ENCODE data around the gene CLRN1. TPM values are rescaled to one million over a fixed set of nuclear protein-coding genes. Genes with fewer than 3 reads are reported as not detected.

The CLRN1 gene
- total RNA-seq, 1 experiment from 2014 or later: not detected

DNA sequence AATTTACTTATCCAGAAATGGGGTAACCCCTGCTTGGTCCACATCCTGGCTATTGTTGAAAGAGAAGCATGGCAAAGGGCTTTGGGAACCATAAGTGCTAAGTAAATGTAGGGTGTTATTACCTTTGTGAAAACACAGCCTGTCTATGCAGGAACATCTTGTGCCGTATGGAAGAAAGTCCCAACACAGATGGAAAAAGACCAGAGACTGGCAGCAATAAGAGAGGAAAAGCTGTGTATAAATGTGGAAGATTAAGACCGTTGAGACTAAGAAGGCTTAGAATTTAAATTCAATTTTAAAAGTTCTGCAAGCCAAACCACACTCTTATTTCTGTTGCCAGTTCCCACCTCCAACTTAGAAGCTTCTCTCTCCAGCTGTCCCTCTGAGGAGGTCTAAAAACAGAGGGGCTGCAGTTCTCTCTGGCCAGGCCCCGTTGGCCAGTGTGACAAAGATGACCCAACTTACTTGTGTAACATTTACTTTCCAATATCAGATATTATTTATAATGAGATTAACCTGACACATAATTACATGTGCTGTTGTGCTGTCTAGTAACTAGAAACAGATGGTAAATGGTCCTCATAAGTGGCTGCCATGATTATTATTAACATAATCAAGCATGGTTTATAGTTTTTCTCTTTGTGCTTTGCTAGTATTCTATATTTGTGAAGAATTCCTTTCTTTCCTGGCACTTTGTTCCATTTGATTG is 74.3 kb downstream of the CLRN1 start:
- Mint-ChIP-seq H3K9me3 (ENCODE audit: low read depth, unreplicated experiment) (no peaks in the 10 kb centered on the region), H3K27me3 (ENCODE audit: unreplicated experiment) (peaks cover 94% of the 10 kb centered on the region), H3K4me1 (ENCODE audit: low read depth, unreplicated experiment) (no peaks in the 10 kb centered on the region), H3K36me3 (ENCODE audit: insufficient read depth, unreplicated experiment) (no peaks in the 10 kb centered on the region), H3K4me3 (ENCODE audit: low read depth, unreplicated experiment) (no peak overlapping the region), H3K27ac (ENCODE audit: unreplicated experiment) (no peak overlapping the region)
- TF ChIP-seq, protein P1, sequence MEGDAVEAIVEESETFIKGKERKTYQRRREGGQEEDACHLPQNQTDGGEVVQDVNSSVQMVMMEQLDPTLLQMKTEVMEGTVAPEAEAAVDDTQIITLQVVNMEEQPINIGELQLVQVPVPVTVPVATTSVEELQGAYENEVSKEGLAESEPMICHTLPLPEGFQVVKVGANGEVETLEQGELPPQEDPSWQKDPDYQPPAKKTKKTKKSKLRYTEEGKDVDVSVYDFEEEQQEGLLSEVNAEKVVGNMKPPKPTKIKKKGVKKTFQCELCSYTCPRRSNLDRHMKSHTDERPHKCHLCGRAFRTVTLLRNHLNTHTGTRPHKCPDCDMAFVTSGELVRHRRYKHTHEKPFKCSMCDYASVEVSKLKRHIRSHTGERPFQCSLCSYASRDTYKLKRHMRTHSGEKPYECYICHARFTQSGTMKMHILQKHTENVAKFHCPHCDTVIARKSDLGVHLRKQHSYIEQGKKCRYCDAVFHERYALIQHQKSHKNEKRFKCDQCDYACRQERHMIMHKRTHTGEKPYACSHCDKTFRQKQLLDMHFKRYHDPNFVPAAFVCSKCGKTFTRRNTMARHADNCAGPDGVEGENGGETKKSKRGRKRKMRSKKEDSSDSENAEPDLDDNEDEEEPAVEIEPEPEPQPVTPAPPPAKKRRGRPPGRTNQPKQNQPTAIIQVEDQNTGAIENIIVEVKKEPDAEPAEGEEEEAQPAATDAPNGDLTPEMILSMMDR (IDR thresholded peaks at IDR 0.05; ENCODE audit: unreplicated experiment): no peak
- DNase-seq: no peak
- intact Hi-C loops (cut with micrococcal nuclease; ENCODE audit: unreplicated experiment): no loop called here
- no TSS peak for BruUV-seq (replicated peaks)
- CTCF ChIA-PET: interaction anchor here (1.1 kb wide), 1 partner anchor 59 kb away, joined by 3 read pairs; no protein-coding TSS in a partner anchor

DNA sequence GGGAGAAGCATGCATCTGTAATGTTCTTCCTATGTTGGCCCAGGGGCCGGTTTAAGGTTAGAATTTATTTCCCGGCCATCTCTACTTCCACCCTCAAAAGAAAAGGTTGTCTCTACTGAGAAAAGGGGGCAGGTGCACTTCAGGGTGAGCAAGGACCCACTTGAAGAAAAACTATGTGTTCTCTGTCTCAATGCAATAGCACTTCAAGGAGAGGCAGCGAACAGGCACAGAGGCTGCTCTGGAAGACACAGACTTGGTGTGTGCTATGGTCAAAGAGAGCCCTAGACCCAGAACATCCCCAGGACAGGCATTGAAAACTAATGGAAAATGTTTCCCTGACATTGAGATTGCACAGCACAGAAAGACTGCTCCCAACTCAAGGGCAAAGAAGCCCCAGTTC is 74.9 kb downstream of the CLRN1 start:
- Mint-ChIP-seq H3K27me3 (ENCODE audit: unreplicated experiment) (peaks cover 90% of the 10 kb centered on the region), H3K9me3 (ENCODE audit: low read depth, unreplicated experiment) (no peaks in the 10 kb centered on the region), H3K4me1 (ENCODE audit: low read depth, unreplicated experiment) (no peaks in the 10 kb centered on the region), H3K4me3 (ENCODE audit: low read depth, unreplicated experiment) (no peak overlapping the region), H3K27ac (ENCODE audit: unreplicated experiment) (no peak overlapping the region), H3K36me3 (ENCODE audit: insufficient read depth, unreplicated experiment) (no peaks in the 10 kb centered on the region)
- CTCF ChIA-PET: interaction anchor here (1.1 kb wide), 1 partner anchor 58 kb away, joined by 3 read pairs; no protein-coding TSS in a partner anchor
- TF ChIP-seq, protein P1 (IDR thresholded peaks at IDR 0.05; ENCODE audit: unreplicated experiment): no peak
- intact Hi-C loops (cut with micrococcal nuclease; ENCODE audit: unreplicated experiment): no loop called here
- no TSS peak for BruUV-seq (replicated peaks)
- DNase-seq: no peak

DNA sequence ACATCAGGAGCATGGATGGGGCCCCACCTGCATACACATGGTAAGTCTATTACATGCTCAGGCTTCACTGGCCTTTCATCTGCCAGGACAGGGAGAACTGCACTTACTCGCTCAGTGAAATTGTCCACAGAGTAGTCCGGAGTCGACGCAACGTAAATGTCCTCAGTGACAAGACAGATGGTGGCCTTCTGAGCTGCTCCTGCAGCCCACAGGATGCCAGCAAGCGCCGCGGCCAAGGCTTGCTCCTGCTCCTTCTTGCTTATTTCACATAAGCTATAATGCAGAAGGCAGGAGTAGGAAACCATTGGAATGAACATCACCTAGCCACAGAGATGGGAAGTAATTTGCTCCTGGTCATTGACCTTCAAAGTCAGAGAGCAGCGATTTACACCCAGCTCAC is 81.7 kb downstream of the CLRN1 start:
- Mint-ChIP-seq H3K4me3 (ENCODE audit: low read depth, unreplicated experiment) (no peak overlapping the region), H3K36me3 (ENCODE audit: insufficient read depth, unreplicated experiment) (no peaks in the 10 kb centered on the region), H3K9me3 (ENCODE audit: low read depth, unreplicated experiment) (no peaks in the 10 kb centered on the region), H3K27ac (ENCODE audit: unreplicated experiment) (no peak overlapping the region), H3K27me3 (ENCODE audit: unreplicated experiment) (peaks cover 80% of the 10 kb centered on the region), H3K4me1 (ENCODE audit: low read depth, unreplicated experiment) (no peaks in the 10 kb centered on the region)
- CTCF ChIA-PET: interaction anchor here (0.7 kb wide), 1 partner anchor 169 kb away, joined by 3 read pairs; no protein-coding TSS in a partner anchor
- intact Hi-C loops (cut with micrococcal nuclease; ENCODE audit: unreplicated experiment): no loop called here
- no TSS peak for BruUV-seq (replicated peaks)
- no peak for DNase-seq
- TF ChIP-seq, protein P1 (IDR thresholded peaks at IDR 0.05; ENCODE audit: unreplicated experiment): no peak

DNA sequence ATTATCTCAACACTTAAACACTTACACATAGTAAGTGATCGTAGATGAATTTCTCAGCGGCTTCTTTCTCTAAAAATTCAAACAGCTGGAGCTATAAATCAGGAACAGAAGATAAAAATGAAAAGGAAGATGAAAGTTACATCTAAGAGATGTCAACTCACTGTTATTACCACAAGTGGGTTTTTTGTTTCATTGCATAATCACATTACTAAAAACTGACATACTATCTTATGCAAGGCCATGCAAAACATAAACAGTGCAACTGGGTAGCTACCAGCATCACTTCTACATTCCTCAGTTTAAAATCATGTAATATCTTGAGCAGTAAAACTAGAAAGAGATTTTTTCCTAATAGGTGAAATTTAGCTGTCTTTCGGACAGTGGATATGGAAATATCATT is 82.2 kb downstream of the CLRN1 start:
- CTCF ChIA-PET: no interaction called here
- no peak for DNase-seq
- Mint-ChIP-seq H3K27ac (ENCODE audit: unreplicated experiment) (no peak overlapping the region), H3K4me1 (ENCODE audit: low read depth, unreplicated experiment) (no peaks in the 10 kb centered on the region), H3K36me3 (ENCODE audit: insufficient read depth, unreplicated experiment) (no peaks in the 10 kb centered on the region), H3K27me3 (ENCODE audit: unreplicated experiment) (peaks cover 80% of the 10 kb centered on the region), H3K4me3 (ENCODE audit: low read depth, unreplicated experiment) (no peak overlapping the region), H3K9me3 (ENCODE audit: low read depth, unreplicated experiment) (no peaks in the 10 kb centered on the region)
- BruUV-seq (replicated peaks): no TSS peak
- intact Hi-C loops (cut with micrococcal nuclease; ENCODE audit: unreplicated experiment): no loop called here
- TF ChIP-seq, protein P1 (IDR thresholded peaks at IDR 0.05; ENCODE audit: unreplicated experiment): no peak
